HUDEP-2 (cell line): ENCODE data around the gene PLEKHM2.

Source experiments
- DNase-seq, 76 experiments: peaks; one replicate each; lab custom pipeline; 2025; ENCODE audit not compliant: unreplicated experiment in 76 of 76; lab: John Stamatoyannopoulos, UW

The PLEKHM2 gene

DNA sequence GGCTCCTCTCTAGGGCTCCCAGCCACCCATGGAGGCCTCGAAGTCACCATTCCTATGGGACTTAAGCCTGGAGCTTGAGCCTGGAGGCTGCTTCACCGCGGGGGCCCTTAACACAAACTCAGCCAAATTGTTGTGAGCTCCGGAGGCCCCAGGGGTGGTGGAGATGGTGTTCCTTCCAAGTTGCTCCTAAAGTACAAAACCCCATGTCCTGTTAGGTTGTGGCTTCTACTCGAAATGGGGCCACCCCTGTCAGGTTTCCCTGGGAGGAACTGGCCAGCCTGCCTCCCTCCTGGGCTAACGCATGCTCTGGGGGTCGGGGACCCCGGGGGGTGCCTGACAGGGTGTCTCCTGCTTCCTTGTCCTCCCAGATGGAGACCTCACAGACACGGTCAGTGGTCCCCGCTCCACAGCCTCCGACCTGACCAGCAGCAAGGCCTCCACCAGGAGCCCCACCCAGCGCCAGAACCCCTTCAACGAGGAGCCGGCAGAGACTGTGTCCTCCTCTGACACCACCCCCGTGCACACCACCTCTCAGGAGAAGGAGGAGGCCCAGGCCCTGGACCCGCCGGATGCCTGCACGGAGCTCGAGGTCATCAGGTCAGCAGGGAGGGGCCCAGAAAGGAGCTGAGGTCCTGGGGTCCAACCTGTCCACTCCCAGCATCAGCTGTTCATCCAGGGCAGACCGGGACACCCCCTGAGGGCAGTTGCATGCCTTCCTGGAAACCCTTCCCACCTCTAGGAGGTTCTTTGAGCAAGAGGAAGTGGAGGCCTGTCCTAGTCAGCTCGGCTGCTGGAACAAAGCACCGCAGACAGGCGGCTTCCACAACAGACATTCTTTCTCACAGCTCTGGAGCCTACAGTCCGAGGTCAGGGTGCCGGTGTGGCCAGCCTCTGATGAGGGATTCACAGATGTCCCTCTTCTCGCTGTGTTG is 41.1 kb downstream of the PLEKHM2 start:
- DNase-seq, result no peak

DNA sequence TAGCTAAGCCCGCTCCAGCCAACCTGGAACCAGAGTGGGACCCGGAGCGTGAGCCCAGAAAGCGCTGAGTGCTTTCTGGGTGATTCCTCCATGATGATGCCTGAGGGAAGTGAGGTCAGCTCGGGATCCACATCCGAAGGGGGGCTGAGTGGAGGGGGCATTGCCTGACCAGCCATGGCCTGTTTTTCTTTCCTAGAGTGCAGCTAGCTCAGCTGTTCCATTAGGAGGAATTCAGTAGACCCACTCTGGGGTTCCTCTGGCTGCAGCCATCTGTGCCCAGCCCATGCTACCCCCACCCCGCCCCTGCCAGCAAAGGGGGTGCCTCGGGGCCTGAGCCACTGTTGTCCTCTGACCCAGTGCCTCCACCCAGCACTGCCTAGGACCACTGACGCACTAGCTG is 42.4 kb downstream of the PLEKHM2 start:
- no peak for DNase-seq

DNA sequence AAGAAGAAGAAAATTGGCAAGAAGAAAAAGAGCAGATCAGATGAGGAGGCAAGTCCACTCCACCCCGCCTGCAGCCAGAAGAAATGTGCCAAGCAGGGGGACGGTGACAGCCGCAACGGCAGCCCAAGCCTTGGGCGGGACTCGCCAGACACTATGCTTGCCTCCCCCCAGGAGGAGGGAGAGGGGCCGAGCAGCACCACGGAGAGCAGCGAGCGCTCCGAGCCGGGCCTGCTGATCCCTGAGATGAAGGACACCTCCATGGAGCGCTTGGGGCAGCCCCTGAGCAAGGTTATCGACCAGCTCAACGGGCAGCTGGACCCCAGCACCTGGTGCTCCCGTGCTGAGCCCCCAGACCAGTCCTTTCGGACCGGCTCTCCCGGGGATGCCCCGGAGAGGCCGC is 42.9 kb downstream of the PLEKHM2 start:
- no peak for DNase-seq

DNA sequence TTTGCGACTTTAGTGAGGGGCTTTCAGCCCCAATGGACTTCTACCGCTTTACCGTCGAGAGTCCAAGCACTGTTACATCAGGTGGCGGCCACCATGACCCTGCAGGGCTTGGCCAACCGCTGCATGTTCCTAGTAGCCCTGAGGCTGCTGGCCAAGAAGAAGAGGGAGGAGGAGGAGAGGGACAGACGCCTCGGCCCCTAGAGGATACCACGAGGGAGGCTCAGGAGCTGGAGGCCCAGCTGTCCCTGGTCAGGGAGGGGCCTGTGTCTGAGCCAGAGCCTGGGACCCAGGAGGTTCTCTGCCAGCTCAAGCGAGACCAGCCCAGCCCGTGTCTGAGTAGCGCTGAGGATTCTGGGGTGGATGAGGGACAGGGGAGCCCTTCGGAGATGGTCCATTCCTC is 43.3 kb downstream of the PLEKHM2 start:
- no peak for DNase-seq

- no peak for DNase-seq
Observed at GRCh38 chr1:15727866-15728534, 43.9 kb downstream of the PLEKHM2 start.

GRCh38 chr1:15728937-15729657 is 45.0 kb downstream of the PLEKHM2 start:
- DNase-seq, result no peak

GRCh38 chr1:15730423-15730822 is 46.3 kb downstream of the PLEKHM2 start:
- DNase-seq, result no peak

DNA sequence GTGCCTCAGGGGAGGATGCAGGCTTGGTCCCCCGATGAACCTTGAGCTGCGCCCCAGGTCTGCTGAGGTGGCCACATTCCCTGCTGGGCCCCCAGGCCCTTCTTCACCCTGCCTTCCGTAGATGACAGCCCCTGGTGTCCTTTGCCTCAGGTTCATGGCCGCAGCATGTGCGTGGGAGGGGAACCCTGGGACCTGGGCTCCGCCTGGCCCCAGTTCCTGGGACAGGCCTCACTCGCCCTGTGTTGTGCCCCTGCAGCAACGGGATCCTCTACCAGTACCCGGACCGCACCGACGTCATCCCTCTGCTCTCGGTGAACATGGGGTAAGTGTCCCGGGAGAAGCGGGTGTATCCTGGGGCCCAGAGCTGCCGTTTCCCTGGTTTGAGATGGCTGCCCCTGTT is 46.8 kb downstream of the PLEKHM2 start:
- DNase-seq, result no peak

- no peak for DNase-seq
Observed at GRCh38 chr1:15731735-15732685, 47.9 kb downstream of the PLEKHM2 start.

- no peak for DNase-seq
Observed at GRCh38 chr1:15732686-15733081, 48.6 kb downstream of the PLEKHM2 start.

GRCh38 chr1:15733218-15733725 is 49.2 kb downstream of the PLEKHM2 start:
- DNase-seq, result no peak

DNA sequence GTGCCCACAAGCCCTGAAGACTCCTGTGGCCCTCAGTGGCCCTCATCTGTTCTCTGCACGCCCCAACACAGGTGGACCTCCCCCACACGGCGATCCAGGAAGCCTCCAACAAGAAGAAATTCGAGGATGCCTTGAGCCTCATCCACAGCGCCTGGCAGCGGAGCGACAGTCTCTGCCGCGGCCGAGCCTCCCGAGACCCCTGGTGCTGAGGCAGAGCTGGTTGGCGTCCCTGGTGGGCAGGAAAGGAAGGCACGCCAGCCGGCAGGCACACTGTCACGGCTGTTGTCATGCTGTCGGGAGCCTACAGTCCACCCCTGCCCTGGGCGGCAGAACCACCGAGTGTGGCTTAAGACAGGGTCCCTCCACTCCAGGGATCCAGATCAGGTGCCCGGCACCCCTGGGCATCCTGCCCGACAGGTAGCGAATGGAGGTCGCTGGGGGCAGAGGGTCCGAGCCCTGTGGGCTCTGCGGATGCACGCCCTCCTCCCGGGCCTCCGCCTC is 49.7 kb downstream of the PLEKHM2 start:
- DNase-seq, result no peak

DNA sequence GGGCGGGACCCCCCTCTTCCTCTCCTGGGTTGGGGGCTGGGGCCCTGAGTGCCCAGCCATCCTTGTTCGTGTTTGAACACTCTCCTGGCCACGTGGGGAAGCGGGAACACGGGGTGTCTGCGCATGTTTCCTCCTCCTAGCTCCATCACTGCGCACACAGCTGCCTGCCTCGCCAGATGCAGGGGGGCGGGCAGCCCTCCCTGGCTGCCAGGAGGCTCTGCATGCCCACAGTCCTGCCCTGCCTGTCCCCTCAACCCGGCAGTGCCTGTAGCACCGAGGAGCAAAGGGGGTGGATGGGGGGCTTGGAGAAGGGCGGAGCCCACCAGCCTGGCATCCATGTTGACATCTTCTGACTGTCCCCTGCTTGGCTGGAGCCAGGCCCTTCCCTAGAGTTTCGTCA is 50.2 kb downstream of the PLEKHM2 start:
- no peak for DNase-seq

DNA sequence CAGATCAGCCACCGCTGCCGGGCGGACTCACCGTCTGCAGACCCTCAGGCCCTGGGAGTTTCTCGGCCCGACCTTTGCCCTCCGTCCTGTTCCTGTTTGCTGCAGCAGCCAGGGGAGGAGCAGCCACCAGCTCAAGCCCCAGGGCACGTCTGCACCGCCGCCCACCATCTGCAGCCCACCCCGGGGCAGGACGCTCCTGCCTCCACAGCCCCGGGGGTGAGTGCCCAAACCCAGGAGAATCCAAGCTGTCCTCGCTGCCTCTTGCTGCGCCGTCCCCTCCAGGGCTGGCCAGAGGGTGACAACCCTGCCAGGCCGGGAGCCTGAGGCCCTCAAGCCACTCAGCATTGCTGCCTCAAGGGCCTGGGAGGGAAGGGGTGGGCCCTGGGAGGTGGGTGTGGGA is 50.8 kb downstream of the PLEKHM2 start:
- DNase-seq, result no peak

DNA sequence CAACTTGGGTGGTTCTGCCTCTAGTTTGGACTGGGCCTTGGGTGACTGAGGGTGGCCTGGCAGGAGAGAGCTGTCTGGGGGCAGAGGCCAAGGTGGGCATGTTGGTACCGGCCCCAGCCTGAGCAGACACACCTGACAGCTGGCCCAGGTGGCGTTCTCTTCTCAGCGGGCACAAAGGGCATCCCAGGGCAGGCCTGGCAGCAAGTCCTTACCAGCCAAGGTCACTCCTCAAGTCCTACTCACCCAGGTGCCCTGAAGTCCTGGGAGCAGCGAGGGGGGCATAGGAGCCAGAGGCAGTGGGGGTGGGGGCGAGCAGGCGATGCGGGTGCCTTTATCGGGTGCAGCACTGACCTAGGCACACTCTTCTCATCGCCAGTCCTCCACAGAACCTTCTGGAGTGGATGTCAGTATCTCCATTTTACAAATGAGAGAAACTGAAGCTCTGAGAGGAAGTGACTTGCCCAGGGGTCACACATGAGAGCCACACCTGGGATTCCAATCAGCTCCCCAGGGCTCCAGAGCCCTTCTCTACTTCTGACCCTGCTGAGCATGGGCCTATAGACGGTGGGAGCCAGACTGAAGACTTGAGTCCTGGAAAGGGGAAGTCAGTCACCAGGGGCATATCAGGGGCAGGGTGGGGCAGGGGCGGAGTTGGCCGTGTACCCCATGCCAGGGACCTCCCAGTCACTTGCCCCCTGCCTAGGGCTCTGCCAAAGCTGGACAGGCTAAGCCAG is 51.4 kb downstream of the PLEKHM2 start:
- DNase-seq, result peak in 6 of 76 experiments; percentile 3 to 18 (median 11)

DNA sequence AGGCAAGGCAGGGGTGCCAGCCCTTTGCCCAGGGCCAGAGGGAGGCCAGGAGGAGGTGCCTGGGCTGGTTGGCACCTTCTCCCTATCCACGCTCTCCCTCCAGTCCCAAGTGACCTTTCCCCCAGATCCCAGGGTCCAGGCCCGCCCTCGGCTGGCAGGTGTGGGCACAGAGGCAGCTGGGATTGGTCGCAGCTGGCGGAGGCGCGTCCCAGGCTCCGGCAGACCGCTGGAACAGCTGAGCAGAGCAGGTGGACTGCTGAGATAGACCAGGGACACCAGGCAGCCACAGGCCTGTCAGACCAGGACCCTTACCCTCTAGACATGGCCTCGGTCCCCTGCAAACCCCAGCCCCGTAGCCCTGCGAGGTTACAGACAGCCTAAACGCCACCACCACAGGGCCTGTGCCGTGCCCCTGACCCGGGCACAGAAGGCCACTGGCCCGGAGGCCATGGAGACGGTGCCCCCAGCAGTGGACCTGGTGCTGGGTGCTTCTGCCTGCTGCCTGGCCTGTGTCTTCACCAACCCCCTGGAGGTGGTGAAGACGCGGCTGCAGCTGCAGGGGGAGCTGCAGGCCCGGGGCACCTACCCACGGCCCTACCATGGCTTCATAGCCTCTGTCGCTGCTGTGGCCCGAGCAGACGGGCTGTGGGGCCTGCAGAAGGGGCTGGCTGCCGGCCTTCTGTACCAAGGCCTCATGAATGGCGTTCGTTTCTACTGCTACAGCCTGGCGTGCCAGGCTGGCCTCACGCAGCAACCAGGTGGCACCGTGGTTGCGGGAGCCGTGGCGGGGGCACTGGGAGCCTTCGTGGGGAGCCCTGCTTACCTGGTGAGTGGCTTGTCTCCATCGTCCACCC is 52.1 kb downstream of the PLEKHM2 start, which contains the start of gene SLC25A34:
Gene SLC25A34 (plus strand): TSS at position 221 of the 854 bp plus-strand sequence. CDS start 228 bp downstream, at position 449.
- DNase-seq, result no peak

GRCh38 chr1:15736892-15737261 is 52.8 kb downstream of the PLEKHM2 start:
- DNase-seq, result no peak
